ENCODE measurements around the gene MRAS.

DNA sequence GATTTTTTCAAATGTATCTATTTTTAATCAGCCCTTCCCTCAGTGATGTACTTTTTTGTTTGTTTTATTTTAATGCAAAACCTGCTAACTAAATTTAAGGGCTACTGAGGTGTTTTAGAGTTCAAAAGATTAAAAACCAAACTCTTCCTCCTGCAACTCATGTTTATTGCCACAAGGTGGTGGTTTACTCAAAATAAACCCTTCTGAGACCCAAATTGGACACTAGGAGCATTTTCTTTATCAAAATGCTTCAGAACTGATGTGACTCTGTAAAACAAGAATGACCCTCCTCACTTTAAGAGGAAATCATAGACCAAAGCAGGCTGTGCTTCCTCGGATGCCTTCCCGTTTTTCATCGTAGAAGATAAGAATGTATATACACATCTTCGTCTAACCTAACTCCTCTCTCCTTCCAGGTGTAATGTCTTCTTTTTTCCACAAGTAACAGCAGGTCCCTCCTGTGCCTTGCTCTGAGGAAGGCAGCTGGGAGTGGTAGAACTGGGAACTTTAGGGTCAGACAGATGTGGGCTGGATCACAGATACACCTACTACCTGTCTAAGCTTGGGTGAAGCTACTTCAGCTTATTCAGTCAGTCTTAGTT, 15.8 kb upstream of the MRAS start:
- TF ChIP-seq, protein P1, sequence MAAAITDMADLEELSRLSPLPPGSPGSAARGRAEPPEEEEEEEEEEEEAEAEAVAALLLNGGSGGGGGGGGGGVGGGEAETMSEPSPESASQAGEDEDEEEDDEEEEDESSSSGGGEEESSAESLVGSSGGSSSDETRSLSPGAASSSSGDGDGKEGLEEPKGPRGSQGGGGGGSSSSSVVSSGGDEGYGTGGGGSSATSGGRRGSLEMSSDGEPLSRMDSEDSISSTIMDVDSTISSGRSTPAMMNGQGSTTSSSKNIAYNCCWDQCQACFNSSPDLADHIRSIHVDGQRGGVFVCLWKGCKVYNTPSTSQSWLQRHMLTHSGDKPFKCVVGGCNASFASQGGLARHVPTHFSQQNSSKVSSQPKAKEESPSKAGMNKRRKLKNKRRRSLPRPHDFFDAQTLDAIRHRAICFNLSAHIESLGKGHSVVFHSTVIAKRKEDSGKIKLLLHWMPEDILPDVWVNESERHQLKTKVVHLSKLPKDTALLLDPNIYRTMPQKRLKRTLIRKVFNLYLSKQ (tag by site-specific recombination; IDR thresholded peaks at IDR 0.05; ENCODE audit: borderline replicate concordance) = no peak
- TF ChIP-seq, protein P2, sequence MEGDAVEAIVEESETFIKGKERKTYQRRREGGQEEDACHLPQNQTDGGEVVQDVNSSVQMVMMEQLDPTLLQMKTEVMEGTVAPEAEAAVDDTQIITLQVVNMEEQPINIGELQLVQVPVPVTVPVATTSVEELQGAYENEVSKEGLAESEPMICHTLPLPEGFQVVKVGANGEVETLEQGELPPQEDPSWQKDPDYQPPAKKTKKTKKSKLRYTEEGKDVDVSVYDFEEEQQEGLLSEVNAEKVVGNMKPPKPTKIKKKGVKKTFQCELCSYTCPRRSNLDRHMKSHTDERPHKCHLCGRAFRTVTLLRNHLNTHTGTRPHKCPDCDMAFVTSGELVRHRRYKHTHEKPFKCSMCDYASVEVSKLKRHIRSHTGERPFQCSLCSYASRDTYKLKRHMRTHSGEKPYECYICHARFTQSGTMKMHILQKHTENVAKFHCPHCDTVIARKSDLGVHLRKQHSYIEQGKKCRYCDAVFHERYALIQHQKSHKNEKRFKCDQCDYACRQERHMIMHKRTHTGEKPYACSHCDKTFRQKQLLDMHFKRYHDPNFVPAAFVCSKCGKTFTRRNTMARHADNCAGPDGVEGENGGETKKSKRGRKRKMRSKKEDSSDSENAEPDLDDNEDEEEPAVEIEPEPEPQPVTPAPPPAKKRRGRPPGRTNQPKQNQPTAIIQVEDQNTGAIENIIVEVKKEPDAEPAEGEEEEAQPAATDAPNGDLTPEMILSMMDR (tag by site-specific recombination; IDR thresholded peaks at IDR 0.05) = no peak
- no peak for TF ChIP-seq YY1 (tag by site-specific recombination; IDR thresholded peaks at IDR 0.05)
- no peak for TF ChIP-seq SP2 (tag by site-specific recombination; IDR thresholded peaks at IDR 0.05)
- TF ChIP-seq, protein P3, sequence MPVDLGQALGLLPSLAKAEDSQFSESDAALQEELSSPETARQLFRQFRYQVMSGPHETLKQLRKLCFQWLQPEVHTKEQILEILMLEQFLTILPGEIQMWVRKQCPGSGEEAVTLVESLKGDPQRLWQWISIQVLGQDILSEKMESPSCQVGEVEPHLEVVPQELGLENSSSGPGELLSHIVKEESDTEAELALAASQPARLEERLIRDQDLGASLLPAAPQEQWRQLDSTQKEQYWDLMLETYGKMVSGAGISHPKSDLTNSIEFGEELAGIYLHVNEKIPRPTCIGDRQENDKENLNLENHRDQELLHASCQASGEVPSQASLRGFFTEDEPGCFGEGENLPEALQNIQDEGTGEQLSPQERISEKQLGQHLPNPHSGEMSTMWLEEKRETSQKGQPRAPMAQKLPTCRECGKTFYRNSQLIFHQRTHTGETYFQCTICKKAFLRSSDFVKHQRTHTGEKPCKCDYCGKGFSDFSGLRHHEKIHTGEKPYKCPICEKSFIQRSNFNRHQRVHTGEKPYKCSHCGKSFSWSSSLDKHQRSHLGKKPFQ (tag by site-specific recombination; IDR thresholded peaks at IDR 0.05) = no peak
- TF ChIP-seq ZNF221 (tag by site-specific recombination; IDR thresholded peaks at IDR 0.05; ENCODE audit: borderline replicate concordance) = no peak
- TF ChIP-seq BCL11A (tag by site-specific recombination; IDR thresholded peaks at IDR 0.05; ENCODE audit: low read depth) = no peak
- no peak for TF ChIP-seq RBAK (tag by site-specific recombination; IDR thresholded peaks at IDR 0.05)
- no peak for TF ChIP-seq PBX3 (CRISPR knock-in tag; IDR thresholded peaks at IDR 0.05)
- TF ChIP-seq GLI4 (tag by site-specific recombination; IDR thresholded peaks at IDR 0.05) = no peak
- no peak for TF ChIP-seq TCF7L2 (IDR thresholded peaks at IDR 0.05; ENCODE audit: borderline replicate concordance, low read depth, low read length)
- no peak for TF ChIP-seq ZSCAN30 (tag by site-specific recombination; IDR thresholded peaks at IDR 0.05)

Data from HEK293 (cell line).